Stimulated activated CD4-positive, alpha-beta T cell treated with anti-CD3 and anti-CD28 coated beads, Interleukin-15, amount 100 ng/mL, for 24 hours (primary cell): ENCODE measurements around the gene B3GNT3.
"Not testable (repeated sequence)": the region's sequence is repeated elsewhere in the genome, so short reads cannot be mapped to it uniquely, and the experiment has no call there.

ENCODE experiments used
- DNase-seq: peaks from one replicate; pipeline ENCODE4 v3.0.0-alpha.2; 2020

The B3GNT3 gene

GRCh38 chr19:17798599-17798998 lies 3.7 kb downstream of the B3GNT3 start:
- DNase-seq: not testable (repeated sequence)

GRCh38 chr19:17802137-17802858 lies 7.4 kb downstream of the B3GNT3 start:
- DNase-seq: no peak

GRCh38 chr19:17803264-17803896 lies 8.4 kb downstream of the B3GNT3 start:
- peak; percentile 28 for DNase-seq

GRCh38 chr19:17805427-17805826 lies 10.5 kb downstream of the B3GNT3 start:
- DNase-seq: no peak

- peak; percentile 31 for DNase-seq
Observed at GRCh38 chr19:17806945-17807344, 12.0 kb downstream of the B3GNT3 start.

GRCh38 chr19:17807731-17808316 lies 12.9 kb downstream of the B3GNT3 start:
- DNase-seq: no peak

GRCh38 chr19:17811103-17811502 lies 16.2 kb downstream of the B3GNT3 start:
- no peak for DNase-seq

- no peak for DNase-seq
Observed at GRCh38 chr19:17811681-17812080, 16.7 kb downstream of the B3GNT3 start.

- no peak for DNase-seq
Observed at GRCh38 chr19:17812099-17812498, 17.2 kb downstream of the B3GNT3 start.

- DNase-seq: no peak
Observed at GRCh38 chr19:17817668-17818363, 22.9 kb downstream of the B3GNT3 start.

GRCh38 chr19:17821190-17821589 lies 26.3 kb downstream of the B3GNT3 start, which contains the start of gene INSL3:
Gene INSL3, minus strand, starts transcription at chr19:17821519. Its CDS starts 13 bp downstream, at chr19:17821506.
- DNase-seq: no peak

- DNase-seq: no peak
Observed at GRCh38 chr19:17824339-17824738, 29.4 kb downstream of the B3GNT3 start.

- no peak for DNase-seq
Observed at GRCh38 chr19:17826508-17827056, 31.6 kb downstream of the B3GNT3 start.

- no peak for DNase-seq
Observed at GRCh38 chr19:17829855-17830566, 35.1 kb downstream of the B3GNT3 start.

GRCh38 chr19:17830567-17831418 lies 35.9 kb downstream of the B3GNT3 start:
- peak; percentile 67 for DNase-seq

GRCh38 chr19:17831419-17831888 lies 36.5 kb downstream of the B3GNT3 start:
- DNase-seq: no peak

GRCh38 chr19:17832443-17833208 lies 37.7 kb downstream of the B3GNT3 start:
- no peak for DNase-seq

- no peak for DNase-seq
Observed at GRCh38 chr19:17834350-17835181, 39.6 kb downstream of the B3GNT3 start.

GRCh38 chr19:17835182-17836006 lies 40.5 kb downstream of the B3GNT3 start:
- DNase-seq: no peak
